GM12878 (cell line): ENCODE results near the gene METTL15. TPM values are rescaled to one million over a fixed set of nuclear protein-coding genes. Genes with fewer than 3 reads are reported as not detected.

ENCODE experiments used
- ATAC-seq: fragments of 200-7000 bp; cut with Tn5 transposase; 3 replicates; pipeline ENCODE4 v1.9.1; 2020; ENCODE audit warnings: mild to moderate bottlenecking, moderate library complexity
- BruUV-seq: library from RNA; stranded (reverse); fragments of 400-500 nt; replicated peaks from 2 replicates; lab custom pipeline; 2021; lab: Mats Ljungman, UMichigan
- CTCF ChIA-PET: fragments of 300-600 bp; sonication (Branson Sonifier 250); formaldehyde crosslinking; extraction: SDS; loops from one replicate; lab custom pipeline; 2021; ENCODE audit warnings: inconsistent platforms; lab: Yijun Ruan, JAX
- POLR2A ChIA-PET: fragments of 350-600 bp; formaldehyde crosslinking; extraction: SDS; loops from one replicate; lab custom pipeline; 2021; ENCODE audit warnings: inconsistent platforms; lab: Charles Lee
- RAD21 ChIA-PET: fragments of 300-600 bp; sonication (Branson Sonifier 250); formaldehyde crosslinking; loops from one replicate; lab custom pipeline; 2023; ENCODE audit warnings: antibody characterized with exemption; ENCODE audit not compliant: unreplicated experiment; lab: Charles Lee
- SMC1A ChIA-PET: fragments of 300-600 bp; sonication (Branson Sonifier 250); formaldehyde crosslinking; loops from one replicate; lab custom pipeline; 2023; ENCODE audit not compliant: unreplicated experiment, uncharacterized antibody; lab: Charles Lee
- DNase-seq: peaks from one replicate; pipeline ENCODE4 v3.0.0-alpha.2; 2011; ENCODE audit warnings: low read depth, low spot score
- FAIRE-seq: peaks from 3 replicates; lab custom pipeline; 2011; peaks lifted over from hg19 to GRCh38; lab: Jason Lieb, UNC
- H2AFZ ChIP-seq: 2 replicates; pipeline ENCODE4 v1.6.0; 2011; ENCODE audit warnings: low read depth, low read length, control low read depth; ENCODE audit not compliant: control insufficient read depth
- H3K27ac ChIP-seq: 2 replicates; pipeline ENCODE4 v1.5.1; 2011; ENCODE audit warnings: control low read depth; ENCODE audit not compliant: control insufficient read depth, insufficient read depth
- H3K27me3 ChIP-seq, 2 experiments: replicated peaks in 1 of 2; 2 replicates each; pipeline versions ENCODE4 v1.6.0 to v1.6.1; 2011; ENCODE audit warnings: low read length in 1 of 2; ENCODE audit not compliant: control insufficient read depth in 2 of 2, insufficient read depth in 2 of 2
- H3K36me3 ChIP-seq, 2 experiments: 2 replicates each; pipeline ENCODE4 v1.5.1; 2011; ENCODE audit warnings: low read length in 1 of 2; ENCODE audit not compliant: control insufficient read depth in 2 of 2, insufficient read depth in 2 of 2
- H3K4me1 ChIP-seq: 2 replicates; pipeline ENCODE4 v1.6.1; 2011; ENCODE audit warnings: mild to moderate bottlenecking, low read length, moderate library complexity, mixed read lengths; ENCODE audit not compliant: control insufficient read depth, insufficient read depth
- H3K4me2 ChIP-seq: 2 replicates; pipeline ENCODE4 v1.6.0; 2011; ENCODE audit warnings: control low read depth; ENCODE audit not compliant: control insufficient read depth, insufficient read depth
- H3K4me3 ChIP-seq: fragments of 200-600 bp; sonication (generic); 2 replicates; pipeline ENCODE4 v1.5.1; 2016
- H3K79me2 ChIP-seq: 2 replicates; pipeline ENCODE4 v1.6.0; 2011; ENCODE audit warnings: low read length; ENCODE audit not compliant: control insufficient read depth, insufficient read depth
- H3K9ac ChIP-seq: 2 replicates; pipeline ENCODE4 v1.8.0; 2011; ENCODE audit warnings: low read length, control low read depth, mixed read lengths; ENCODE audit not compliant: control insufficient read depth, insufficient read depth
- H3K9me3 ChIP-seq: replicated peaks from 3 replicates; pipeline ENCODE4 v1.5.1; 2011; ENCODE audit warnings: mild to moderate bottlenecking, low read length; ENCODE audit not compliant: control insufficient read depth, insufficient read depth
- H4K20me1 ChIP-seq: 2 replicates; pipeline ENCODE4 v1.6.0; 2011; ENCODE audit not compliant: control insufficient read depth, insufficient read depth
- ATF7 ChIP-seq: fragments of 450-650 bp; IDR thresholded peaks from 2 replicates; pipeline ENCODE4 v1.6.1; 2016; ENCODE audit warnings: low read depth, mild to moderate bottlenecking
- BHLHE40 ChIP-seq, 2 experiments: fragments of 450-650 bp in 1 of 2; IDR thresholded peaks; 2 replicates each; pipeline ENCODE4 v1.6.1; 2011 to 2017; ENCODE audit warnings: low read depth in 2 of 2, borderline replicate concordance in 1 of 2, improper control_type of control experiment in 1 of 2, low read length in 1 of 2, mild to moderate bottlenecking in 1 of 2
- BRCA1 ChIP-seq: IDR thresholded peaks from 2 replicates; pipeline ENCODE4 v1.6.1; 2011; ENCODE audit warnings: low read depth, low read length, improper control_type of control experiment
- CREM ChIP-seq: IDR thresholded peaks from 2 replicates; pipeline ENCODE4 v1.6.1; 2014; ENCODE audit warnings: antibody characterized with exemption, low read depth
- DPF2 ChIP-seq: fragments of 450-650 bp; IDR thresholded peaks from 2 replicates; pipeline ENCODE4 v1.6.1; 2017; ENCODE audit warnings: mild to moderate bottlenecking
- EED ChIP-seq: sonication (generic); IDR thresholded peaks from 2 replicates; pipeline ENCODE4 v1.6.1; 2016; ENCODE audit warnings: antibody characterized with exemption, low read depth
- JUND ChIP-seq: IDR thresholded peaks from 2 replicates; pipeline ENCODE4 v1.6.1; 2012; ENCODE audit warnings: low read depth, mild to moderate bottlenecking, low read length, improper control_type of control experiment, moderate library complexity
- PML ChIP-seq: IDR thresholded peaks from 2 replicates; pipeline ENCODE4 v1.6.1; 2012; ENCODE audit warnings: low read length, inconsistent platforms
- RB1 ChIP-seq: fragments of 450-650 bp; formaldehyde crosslinking; IDR thresholded peaks from 2 replicates; pipeline ENCODE4 v1.6.1; 2017; ENCODE audit warnings: mild to moderate bottlenecking, borderline replicate concordance
- RELB ChIP-seq: fragments of 450-650 bp; IDR thresholded peaks from 2 replicates; pipeline ENCODE4 v1.6.1; 2017; ENCODE audit warnings: low read depth, mild to moderate bottlenecking, moderate library complexity
- RFX5 ChIP-seq: IDR thresholded peaks from 2 replicates; pipeline ENCODE4 v1.6.1; 2011; ENCODE audit warnings: low read depth, low read length, improper control_type of control experiment
- RUNX3 ChIP-seq: IDR thresholded peaks from 2 replicates; pipeline ENCODE4 v1.6.1; 2012; ENCODE audit warnings: low read length, inconsistent platforms
- SMAD1 ChIP-seq: fragments of 450-650 bp; IDR thresholded peaks from 2 replicates; pipeline ENCODE4 v1.6.1; 2018; ENCODE audit warnings: mild to moderate bottlenecking, low read depth; ENCODE audit not compliant: partially characterized antibody
- SMC3 ChIP-seq: IDR thresholded peaks from 2 replicates; pipeline ENCODE4 v1.6.1; 2011; ENCODE audit warnings: low read length, improper control_type of control experiment, borderline replicate concordance
- STAT3 ChIP-seq: IDR thresholded peaks from 2 replicates; pipeline ENCODE4 v1.6.1; 2011; ENCODE audit warnings: low read depth, low read length, improper control_type of control experiment
- TCF3 ChIP-seq: IDR thresholded peaks from 2 replicates; pipeline ENCODE4 v1.6.1; 2012; ENCODE audit warnings: low read depth, mild to moderate bottlenecking, low read length, borderline replicate concordance; ENCODE audit not compliant: insufficient read depth
- USF1 ChIP-seq: IDR thresholded peaks from 2 replicates; pipeline ENCODE4 v1.6.1; 2011; ENCODE audit warnings: borderline replicate concordance, low read depth, mild to moderate bottlenecking, moderate library complexity, mixed read lengths, low read length; ENCODE audit not compliant: insufficient read depth; ENCODE audit errors: extremely low read length
- WRNIP1 ChIP-seq: IDR thresholded peaks from 2 replicates; pipeline ENCODE4 v1.6.1; 2011; ENCODE audit warnings: low read depth, low read length, improper control_type of control experiment, borderline replicate concordance
- ZZZ3 ChIP-seq: IDR thresholded peaks from 2 replicates; pipeline ENCODE4 v1.6.1; 2011; ENCODE audit warnings: low read depth; ENCODE audit not compliant: control insufficient read depth, insufficient read length
- in situ Hi-C: fragments of 300-500 bp; cut with MboI; formaldehyde crosslinking; loops from 9 replicates; pipeline ENCODE4 v1.14.3; 2018; ENCODE audit warnings: mixed read lengths
- intact Hi-C: fragments of 100-400 bp; cut with micrococcal nuclease; formaldehyde crosslinking; loops from one replicate; pipeline ENCODE4 v1.14.2; 2022; ENCODE audit not compliant: unreplicated experiment
- polyA plus RNA-seq, 11 experiments: library from polyadenylated mRNA; depleted of rRNA in 4 of 11; unstranded in 6 of 11; stranded (reverse) in 5 of 11; fragments of >200 nt; fragmentation: Nextera tagmentation in 4 of 11; fragmentation: Illumina TruSeq in 1 of 11; extraction: Ambion mirVana in 4 of 11; extraction: Trizol in 1 of 11; gene quantifications; 1 replicate in 1 of 11; 2 replicates in 10 of 11; pipeline versions ENCODE4 v1.2.1 to v1.2.3, GENCODE V29; 2011 to 2016; ENCODE audit warnings: inconsistent platforms in 2 of 11, missing spikeins in 2 of 11, low read depth in 1 of 11
- total RNA-seq, 4 experiments: library from RNA; depleted of rRNA in 3 of 4; stranded (reverse); fragments of >200 nt in 3 of 4; fragmentation: Illumina TruSeq in 1 of 4; extraction: Trizol in 1 of 4; gene quantifications; 2 replicates each; pipeline versions ENCODE4 v1.2.1 to v1.2.3, GENCODE V29; 2013 to 2021
- TF ChIP-seq, protein P1 (sequence below): fragments of 450-650 bp; IDR thresholded peaks from 2 replicates; pipeline ENCODE4 v1.6.1; 2016; ENCODE audit warnings: mild to moderate bottlenecking, moderate library complexity, borderline replicate concordance

Gene METTL15
- total and polyA plus RNA-seq, 10 of the 15 experiments (the other 5 are each of a cell fraction or from before 2014, with no cell fraction given): 7.9 to 16.9 (median 14.4) TPM

DNA sequence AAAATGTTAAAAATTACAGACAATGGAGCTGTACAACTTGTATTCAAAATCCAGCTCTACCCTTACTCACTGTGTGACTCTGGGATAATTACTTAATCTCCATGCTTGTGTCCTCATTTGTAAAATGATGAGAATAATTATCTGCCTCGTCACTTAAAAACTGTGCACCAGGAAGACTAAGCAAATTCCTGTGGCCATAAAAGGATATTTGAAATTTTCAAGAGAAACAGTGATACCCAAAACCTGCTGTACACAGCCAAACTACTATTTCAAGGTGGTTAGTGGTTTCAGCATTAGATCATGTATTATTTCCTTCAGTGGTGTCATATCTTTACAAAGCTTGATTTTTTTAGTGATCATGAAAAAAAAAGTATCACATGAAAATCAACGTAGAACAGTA lies 136.9 kb downstream of the METTL15 start (continued):
- TF ChIP-seq, protein P1, sequence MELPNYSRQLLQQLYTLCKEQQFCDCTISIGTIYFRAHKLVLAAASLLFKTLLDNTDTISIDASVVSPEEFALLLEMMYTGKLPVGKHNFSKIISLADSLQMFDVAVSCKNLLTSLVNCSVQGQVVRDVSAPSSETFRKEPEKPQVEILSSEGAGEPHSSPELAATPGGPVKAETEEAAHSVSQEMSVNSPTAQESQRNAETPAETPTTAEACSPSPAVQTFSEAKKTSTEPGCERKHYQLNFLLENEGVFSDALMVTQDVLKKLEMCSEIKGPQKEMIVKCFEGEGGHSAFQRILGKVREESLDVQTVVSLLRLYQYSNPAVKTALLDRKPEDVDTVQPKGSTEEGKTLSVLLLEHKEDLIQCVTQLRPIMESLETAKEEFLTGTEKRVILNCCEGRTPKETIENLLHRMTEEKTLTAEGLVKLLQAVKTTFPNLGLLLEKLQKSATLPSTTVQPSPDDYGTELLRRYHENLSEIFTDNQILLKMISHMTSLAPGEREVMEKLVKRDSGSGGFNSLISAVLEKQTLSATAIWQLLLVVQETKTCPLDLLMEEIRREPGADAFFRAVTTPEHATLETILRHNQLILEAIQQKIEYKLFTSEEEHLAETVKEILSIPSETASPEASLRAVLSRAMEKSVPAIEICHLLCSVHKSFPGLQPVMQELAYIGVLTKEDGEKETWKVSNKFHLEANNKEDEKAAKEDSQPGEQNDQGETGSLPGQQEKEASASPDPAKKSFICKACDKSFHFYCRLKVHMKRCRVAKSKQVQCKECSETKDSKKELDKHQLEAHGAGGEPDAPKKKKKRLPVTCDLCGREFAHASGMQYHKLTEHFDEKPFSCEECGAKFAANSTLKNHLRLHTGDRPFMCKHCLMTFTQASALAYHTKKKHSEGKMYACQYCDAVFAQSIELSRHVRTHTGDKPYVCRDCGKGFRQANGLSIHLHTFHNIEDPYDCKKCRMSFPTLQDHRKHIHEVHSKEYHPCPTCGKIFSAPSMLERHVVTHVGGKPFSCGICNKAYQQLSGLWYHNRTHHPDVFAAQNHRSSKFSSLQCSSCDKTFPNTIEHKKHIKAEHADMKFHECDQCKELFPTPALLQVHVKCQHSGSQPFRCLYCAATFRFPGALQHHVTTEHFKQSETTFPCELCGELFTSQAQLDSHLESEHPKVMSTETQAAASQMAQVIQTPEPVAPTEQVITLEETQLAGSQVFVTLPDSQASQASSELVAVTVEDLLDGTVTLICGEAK: no peak
- no peak for TF ChIP-seq SMAD1
- TF ChIP-seq USF1: no peak

DNA sequence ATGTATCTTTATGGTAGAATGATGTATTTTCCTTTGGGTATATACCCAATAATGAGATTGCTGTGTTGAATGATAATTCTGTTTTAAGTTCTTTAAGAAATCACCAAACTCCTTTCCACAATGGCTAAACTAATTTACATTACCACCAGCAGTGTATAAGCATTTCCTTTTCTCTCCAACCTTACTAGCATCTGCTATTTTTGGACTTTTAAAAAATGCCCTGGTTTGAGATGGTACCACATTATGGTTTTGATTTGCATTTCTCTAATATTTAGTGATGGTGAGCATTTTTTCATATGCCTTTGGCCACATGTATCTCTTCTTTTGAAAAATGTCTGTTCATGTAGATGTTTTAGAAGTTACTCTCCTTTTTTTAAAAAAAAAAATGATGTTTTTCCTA lies 142.0 kb downstream of the METTL15 start:
- POLR2A ChIA-PET: no interaction called here
- Histone ChIP-seq H2AFZ (no peak overlapping the region), H3K4me2 (no peak overlapping the region), H3K27ac (no peak overlapping the region), H3K79me2 (no peaks in the 10 kb centered on the region), H3K4me1 (no peaks in the 10 kb centered on the region), H3K36me3 (no peaks in the 10 kb centered on the region), H3K27me3 (no peaks in the 10 kb centered on the region), H3K9ac (no peak overlapping the region), H3K9me3 (peaks cover 2% of the 10 kb centered on the region; the same call in 2 of the 3 replicates), H4K20me1 (no peaks in the 10 kb centered on the region), H3K4me3 (no peak overlapping the region)
- DNase-seq: no peak
- SMC1A ChIA-PET: no interaction called here
- in situ Hi-C loops: no loop called here
- CTCF ChIA-PET: no interaction called here
- BruUV-seq: no TSS peak
- RAD21 ChIA-PET: no interaction called here
- no peak for ATAC-seq
- intact Hi-C loops: no loop called here
- no peak for FAIRE-seq
- TF ChIP-seq EED (no peak), CREM (no peak), TCF3 (no peak), RFX5 (no peak), BHLHE40 (IDR thresholded peaks at IDR 0.05; ENCODE audit: borderline replicate concordance in 1 of 2, low read depth in 2 of 2, low read length in 1 of 2) (no peak), RB1 (no peak), JUND (no peak), WRNIP1 (no peak), RELB (no peak), ZZZ3 (no peak), RUNX3 (no peak), ATF7 (no peak), PML (no peak), DPF2 (no peak), STAT3 (no peak), SMC3 (no peak), BRCA1 (no peak)
